H9 (cell line): ENCODE data around the gene MID1. TPM values are rescaled to one million over a fixed set of nuclear protein-coding genes. Genes with fewer than 3 reads are reported as not detected.

Source experiments
- DNase-seq: peaks from one replicate; pipeline ENCODE4 v3.0.0-alpha.2; 2017
- H2AFZ ChIP-seq: one replicate; pipeline ENCODE4 v1.6.1; 2013; ENCODE audit warnings: mild to moderate bottlenecking, low read length, control low read depth, moderate library complexity
- H2AK5ac ChIP-seq: 2 replicates; pipeline ENCODE4 v1.6.1; 2013; ENCODE audit warnings: low read length, control low read depth, mixed read lengths; ENCODE audit not compliant: insufficient read length
- H2BK120ac ChIP-seq: one replicate; pipeline ENCODE4 v1.6.1; 2013; ENCODE audit warnings: low read depth, mild to moderate bottlenecking, low read length, control low read depth, inconsistent platforms; ENCODE audit not compliant: poor library complexity, severe bottlenecking
- H2BK12ac ChIP-seq: 2 replicates; pipeline ENCODE4 v1.6.1; 2013; ENCODE audit warnings: low read length, control low read depth, mixed read lengths, low read depth; ENCODE audit not compliant: insufficient read length
- H2BK15ac ChIP-seq: 2 replicates; pipeline ENCODE4 v1.6.1; 2013; ENCODE audit warnings: low read depth, low read length, control low read depth
- H2BK20ac ChIP-seq: one replicate; pipeline ENCODE4 v1.6.1; 2013; ENCODE audit warnings: low read depth, mild to moderate bottlenecking, low read length, control low read depth, inconsistent platforms; ENCODE audit not compliant: poor library complexity, severe bottlenecking
- H2BK5ac ChIP-seq: 2 replicates; pipeline ENCODE4 v1.6.1; 2013; ENCODE audit warnings: low read length, control low read depth, mixed read lengths; ENCODE audit not compliant: insufficient read length
- H3K14ac ChIP-seq: 2 replicates; pipeline ENCODE4 v1.6.1; 2013; ENCODE audit warnings: low read length, control low read depth; ENCODE audit not compliant: insufficient read depth
- H3K18ac ChIP-seq: 2 replicates; pipeline ENCODE4 v1.6.1; 2013; ENCODE audit warnings: low read depth, mild to moderate bottlenecking, mixed read lengths, low read length, control low read depth; ENCODE audit not compliant: insufficient read length
- H3K23ac ChIP-seq: 2 replicates; pipeline ENCODE4 v1.6.1; 2013; ENCODE audit warnings: low read length, control low read depth, mixed read lengths, low read depth; ENCODE audit not compliant: insufficient read length
- H3K23me2 ChIP-seq: 2 replicates; pipeline ENCODE4 v1.6.1; 2013; ENCODE audit warnings: low read depth, mild to moderate bottlenecking, mixed read lengths, low read length, control low read depth; ENCODE audit not compliant: insufficient read length, poor library complexity, severe bottlenecking
- H3K27ac ChIP-seq: 2 replicates; pipeline ENCODE4 v1.5.1; 2013; ENCODE audit warnings: low read length, control low read depth, mixed read lengths, low read depth; ENCODE audit not compliant: insufficient read length
- H3K27me3 ChIP-seq: 2 replicates; pipeline ENCODE4 v1.6.1; 2013; ENCODE audit warnings: low read length, control low read depth, inconsistent platforms; ENCODE audit not compliant: insufficient read depth
- H3K4ac ChIP-seq: 2 replicates; pipeline ENCODE4 v1.6.1; 2013; ENCODE audit warnings: low read depth, mild to moderate bottlenecking, control low read depth, inconsistent platforms, low read length, moderate library complexity
- H3K4me1 ChIP-seq: 2 replicates; pipeline ENCODE4 v1.6.1; 2013; ENCODE audit warnings: low read length, control low read depth, inconsistent platforms; ENCODE audit not compliant: insufficient read depth
- H3K4me2 ChIP-seq: 2 replicates; pipeline ENCODE4 v1.6.1; 2013; ENCODE audit warnings: low read length, control low read depth, mixed read lengths; ENCODE audit not compliant: insufficient read length, insufficient read depth
- H3K56ac ChIP-seq: 2 replicates; pipeline ENCODE4 v1.6.1; 2013; ENCODE audit warnings: low read depth, mild to moderate bottlenecking, mixed read lengths, low read length, control low read depth; ENCODE audit not compliant: insufficient read length
- H3K79me1 ChIP-seq: 2 replicates; pipeline ENCODE4 v1.6.1; 2013; ENCODE audit warnings: low read depth, mild to moderate bottlenecking, moderate library complexity, low read length, control low read depth, inconsistent platforms; ENCODE audit not compliant: insufficient read depth, poor library complexity, severe bottlenecking
- H3K79me2 ChIP-seq: 2 replicates; pipeline ENCODE4 v1.6.1; 2013; ENCODE audit warnings: low read length, control low read depth, inconsistent platforms; ENCODE audit not compliant: insufficient read depth
- H3K9ac ChIP-seq: 2 replicates; pipeline ENCODE4 v1.6.1; 2013; ENCODE audit warnings: low read length, control low read depth, mixed read lengths; ENCODE audit not compliant: insufficient read length; ENCODE audit errors: extremely low read depth
- H3K9me3 ChIP-seq: one replicate; pipeline ENCODE4 v1.6.1; 2013; ENCODE audit warnings: low read depth, low read length, inconsistent platforms; ENCODE audit not compliant: control insufficient read depth
- H3T11ph ChIP-seq: one replicate; pipeline ENCODE4 v1.6.1; 2013; ENCODE audit warnings: mild to moderate bottlenecking, low read length, control low read depth, inconsistent platforms
- H4K20me1 ChIP-seq: one replicate; pipeline ENCODE4 v1.6.1; 2013; ENCODE audit not compliant: control insufficient read depth, insufficient read length, insufficient read depth
- H4K5ac ChIP-seq: 2 replicates; pipeline ENCODE4 v1.6.1; 2013; ENCODE audit warnings: low read depth, mild to moderate bottlenecking, mixed read lengths, low read length, control low read depth; ENCODE audit not compliant: insufficient read length
- H4K8ac ChIP-seq: replicated peaks from 2 replicates; pipeline ENCODE4 v1.6.1; 2013; ENCODE audit warnings: low read length, control low read depth, mixed read lengths, low read depth; ENCODE audit not compliant: insufficient read length
- H4K91ac ChIP-seq: 2 replicates; pipeline ENCODE4 v1.6.1; 2013; ENCODE audit warnings: low read depth, mild to moderate bottlenecking, moderate library complexity, mixed read lengths, low read length, control low read depth; ENCODE audit not compliant: insufficient read length
- H3K27ac Mint-ChIP-seq, 3 experiments: 2 replicates in 2 of 3; 3 replicates in 1 of 3; pipeline ENCODE4 v1.8.0; 2020 to 2021; ENCODE audit warnings: mixed read lengths in 3 of 3, mild to moderate bottlenecking in 1 of 3, moderate library complexity in 1 of 3
- H3K27me3 Mint-ChIP-seq: 2 replicates; pipeline ENCODE4 v1.8.0; 2021; ENCODE audit warnings: low read depth, mild to moderate bottlenecking, moderate library complexity, mixed read lengths
- H3K36me3 Mint-ChIP-seq, 3 experiments: 2 replicates in 2 of 3; 3 replicates in 1 of 3; pipeline ENCODE4 v1.8.0; 2020 to 2021; ENCODE audit warnings: low read depth in 3 of 3, mixed read lengths in 3 of 3; ENCODE audit not compliant: insufficient read depth in 1 of 3
- H3K4me1 Mint-ChIP-seq, 2 experiments: 2 replicates each; pipeline ENCODE4 v1.8.0; 2020; ENCODE audit warnings: mixed read lengths in 2 of 2
- H3K4me3 Mint-ChIP-seq, 2 experiments: 2 replicates in 1 of 2; 3 replicates in 1 of 2; pipeline ENCODE4 v1.8.0; 2020 to 2021; ENCODE audit warnings: mild to moderate bottlenecking in 2 of 2, mixed read lengths in 2 of 2, moderate library complexity in 1 of 2
- H3K9me3 Mint-ChIP-seq, 2 experiments: 2 replicates in 1 of 2; 3 replicates in 1 of 2; pipeline ENCODE4 v1.8.0; 2020; ENCODE audit warnings: mild to moderate bottlenecking in 2 of 2, mixed read lengths in 2 of 2, moderate library complexity in 1 of 2
- WGBS: extraction: QIAGEN DNeasy Blood & Tissue Kit; methylation state at CpG from one replicate; pipeline ENCODE4 v1.1.7; 2013; ENCODE audit warnings: missing lambda C conversion rate, low lambda C conversion rate, mixed read lengths; ENCODE audit not compliant: insufficient read length; ENCODE audit errors: extremely low coverage; 5-methylcytosine and 5-hydroxymethylcytosine counted together
- total RNA-seq: library from RNA; stranded (reverse); gene quantifications from 2 replicates; pipeline ENCODE4 v1.2.1, GENCODE V29; 2021
- TF ChIP-seq, protein P1 (sequence below): fragments of 200-600 bp; sonication (generic); conservative IDR thresholded peaks from 3 replicates; pipeline ENCODE4 v1.8.0; 2021; ENCODE audit warnings: antibody characterized with exemption, mild to moderate bottlenecking

The MID1 gene
- total RNA-seq, 1 experiment from 2014 or later: 32.9 TPM

DNA sequence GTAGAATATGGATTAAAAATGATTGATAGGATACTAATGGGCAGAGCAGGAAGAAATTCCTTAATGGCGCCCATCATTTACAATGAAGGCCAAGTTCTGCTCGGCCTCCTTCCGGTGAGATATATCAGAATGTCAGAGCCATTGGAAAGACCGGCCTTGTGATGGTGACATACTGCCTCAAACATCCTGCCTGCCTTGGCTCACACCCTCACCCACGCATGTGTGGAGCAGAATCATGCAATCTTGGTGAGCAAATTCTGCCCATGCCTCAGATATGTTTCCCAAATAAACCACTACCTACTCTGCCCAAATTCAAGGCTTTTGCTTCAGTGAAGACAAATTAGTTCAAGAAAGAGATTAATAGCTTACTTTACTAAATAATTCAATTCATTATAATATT, 163.3 kb downstream of the MID1 start:
- H3K23me2 ChIP-seq: no peaks in the 10 kb centered on the region
- H3K4me1 Mint-ChIP-seq: peaks cover 11 to 14% of the 10 kb centered on the region in 2 experiments
- H4K5ac ChIP-seq: no peak overlapping the region
- H3K14ac ChIP-seq: no peak overlapping the region
- H4K91ac ChIP-seq: no peak overlapping the region
- H3K4me1 ChIP-seq: 0 out of 2 replicates have a peak, but pooled peaks cover 2% of the 10 kb centered on the region
- H3K27ac Mint-ChIP-seq: no peak overlapping the region
- no peak overlapping the region for H3K4me2 ChIP-seq
- H3K23ac ChIP-seq: no peak overlapping the region
- TF ChIP-seq, protein P1, sequence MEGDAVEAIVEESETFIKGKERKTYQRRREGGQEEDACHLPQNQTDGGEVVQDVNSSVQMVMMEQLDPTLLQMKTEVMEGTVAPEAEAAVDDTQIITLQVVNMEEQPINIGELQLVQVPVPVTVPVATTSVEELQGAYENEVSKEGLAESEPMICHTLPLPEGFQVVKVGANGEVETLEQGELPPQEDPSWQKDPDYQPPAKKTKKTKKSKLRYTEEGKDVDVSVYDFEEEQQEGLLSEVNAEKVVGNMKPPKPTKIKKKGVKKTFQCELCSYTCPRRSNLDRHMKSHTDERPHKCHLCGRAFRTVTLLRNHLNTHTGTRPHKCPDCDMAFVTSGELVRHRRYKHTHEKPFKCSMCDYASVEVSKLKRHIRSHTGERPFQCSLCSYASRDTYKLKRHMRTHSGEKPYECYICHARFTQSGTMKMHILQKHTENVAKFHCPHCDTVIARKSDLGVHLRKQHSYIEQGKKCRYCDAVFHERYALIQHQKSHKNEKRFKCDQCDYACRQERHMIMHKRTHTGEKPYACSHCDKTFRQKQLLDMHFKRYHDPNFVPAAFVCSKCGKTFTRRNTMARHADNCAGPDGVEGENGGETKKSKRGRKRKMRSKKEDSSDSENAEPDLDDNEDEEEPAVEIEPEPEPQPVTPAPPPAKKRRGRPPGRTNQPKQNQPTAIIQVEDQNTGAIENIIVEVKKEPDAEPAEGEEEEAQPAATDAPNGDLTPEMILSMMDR: no peak
- peaks cover 27 to 41% of the 10 kb centered on the region in 2 experiments for H3K9me3 Mint-ChIP-seq
- H3K27me3 Mint-ChIP-seq: no peaks in the 10 kb centered on the region
- no peaks in the 10 kb centered on the region for H4K20me1 ChIP-seq
- H3K9me3 ChIP-seq: peaks cover 10% of the 10 kb centered on the region
- H3K18ac ChIP-seq: no peak overlapping the region
- H2BK120ac ChIP-seq: no peak overlapping the region
- H3K36me3 Mint-ChIP-seq: peaks cover 36 to 62% (median 60%) of the 10 kb centered on the region in 3 experiments
- no peak overlapping the region for H2BK20ac ChIP-seq
- H2AK5ac ChIP-seq: no peak overlapping the region
- H3K9ac ChIP-seq: no peak overlapping the region
- H3T11ph ChIP-seq: no peak overlapping the region
- no peak overlapping the region for H2AFZ ChIP-seq
- no peak overlapping the region for H2BK5ac ChIP-seq
- H3K79me1 ChIP-seq: peaks cover 3% of the 10 kb centered on the region
- DNase-seq: no peak
- no peak overlapping the region for H3K56ac ChIP-seq
- no peak overlapping the region for H4K8ac ChIP-seq
- H3K27ac ChIP-seq: no peak overlapping the region
- no peaks in the 10 kb centered on the region for H3K79me2 ChIP-seq
- no peaks in the 10 kb centered on the region for H3K27me3 ChIP-seq
- H3K4me3 Mint-ChIP-seq: no peak overlapping the region
- H2BK15ac ChIP-seq: no peak overlapping the region
- no peak overlapping the region for H2BK12ac ChIP-seq
- H3K4ac ChIP-seq: no peak overlapping the region
- no CpG with 5 or more reads among the region's 5 CpGs for WGBS
